Stomach (tissue), 9 donors: ENCODE measurements around the gene CPLX1. TPM values are rescaled to one million over a fixed set of nuclear protein-coding genes. Genes with fewer than 3 reads are reported as not detected.

Experiments
- DNase-seq, 2 donors: peaks; one replicate each; pipeline versions ENCODE4 v3.0.0 to v3.0.0-alpha.2; 2013 to 2019
- H3K27ac ChIP-seq, 5 donors: fragments of 200-600 bp in 4 of 5; sonication (generic) in 4 of 5; one replicate each; pipeline ENCODE4 v1.5.1; 2013 to 2019; ENCODE audit warnings: mild to moderate bottlenecking in 1 of 5, moderate library complexity in 1 of 5
- H3K27me3 ChIP-seq, 3 donors: fragments of 200-600 bp; sonication (generic); one replicate each; pipeline ENCODE4 v1.5.1; 2017 to 2019; ENCODE audit warnings: mixed run types in 1 of 3
- H3K36me3 ChIP-seq, 4 donors: fragments of 200-600 bp; sonication (generic); 1 replicate in 3 of 4; 2 replicates in 1 of 4; pipeline ENCODE4 v1.5.1; 2016 to 2019
- H3K4me1 ChIP-seq, 4 donors: fragments of 200-600 bp; sonication (generic); one replicate each; pipeline ENCODE4 v1.5.1; 2016 to 2019
- H3K4me3 ChIP-seq, 4 donors: fragments of 200-600 bp; sonication (generic) in 3 of 4; one replicate each; pipeline ENCODE4 v1.5.1; 2016 to 2019; ENCODE audit warnings: mild to moderate bottlenecking in 1 of 4
- H3K9me3 ChIP-seq, 4 donors: fragments of 200-600 bp; sonication (generic); one replicate each; pipeline ENCODE4 v1.5.1; 2016 to 2019
- EP300 ChIP-seq: sonication (generic); formaldehyde crosslinking; IDR thresholded peaks from one replicate; pipeline ENCODE4 v1.6.1; 2017; ENCODE audit warnings: antibody characterized with exemption
- POLR2A ChIP-seq, 4 donors: fragments of 450-650 bp; IDR thresholded peaks; one replicate each; pipeline ENCODE4 v1.6.1; 2016; ENCODE audit warnings: antibody characterized with exemption in 4 of 4, control low read depth in 2 of 4, mild to moderate bottlenecking in 1 of 4, moderate library complexity in 1 of 4
- POLR2AphosphoS5 ChIP-seq, 3 donors: sonication (generic); formaldehyde crosslinking; IDR thresholded peaks; one replicate each; pipeline ENCODE4 v1.6.1; 2016; ENCODE audit warnings: antibody characterized with exemption in 3 of 3
- WGBS, 5 donors: extraction: QIAGEN DNeasy Blood & Tissue Kit in 3 of 5; methylation state at CpG; one replicate each; pipeline versions ENCODE4 v1.1.5 to v1.1.7; 2013 to 2018; 5-methylcytosine and 5-hydroxymethylcytosine counted together
- intact Hi-C: fragments of 100-400 bp; cut with DNase I; formaldehyde crosslinking; loops from one replicate; pipeline ENCODE4 v1.15.1; 2023; ENCODE audit warnings: low total_unique reads
- polyA plus RNA-seq, 3 donors: library from polyadenylated mRNA; stranded (reverse); fragments of 200-250 nt; gene quantifications; one replicate each; pipeline ENCODE4 v1.2.3, GENCODE V29; 2013
- total RNA-seq, 5 donors: library from RNA; depleted of rRNA; stranded (reverse); fragments of >200 nt; gene quantifications; one replicate each; pipeline versions ENCODE4 v1.1.0 to v1.2.3, GENCODE V29; 2014 to 2016
- TF ChIP-seq, protein P1 (sequence below), 7 experiments: fragments of 450-650 bp in 4 of 7; fragments of 200-600 bp in 3 of 7; sonication (generic) in 3 of 7; IDR thresholded peaks; one replicate each; pipeline ENCODE4 v1.5.1; 2016 to 2019; ENCODE audit warnings: antibody characterized with exemption in 7 of 7, control low read depth in 2 of 7, mild to moderate bottlenecking in 1 of 7
- donor health status: healthy with polysubstance abuse.
- donor health status: Bipolar disorder and iron deficiency.
- donor health status: healthy.

CPLX1 gene
- total and polyA plus RNA-seq, 8 donors = 0.37 to 2.9 (median 1.9) TPM; not detected in 3

DNA sequence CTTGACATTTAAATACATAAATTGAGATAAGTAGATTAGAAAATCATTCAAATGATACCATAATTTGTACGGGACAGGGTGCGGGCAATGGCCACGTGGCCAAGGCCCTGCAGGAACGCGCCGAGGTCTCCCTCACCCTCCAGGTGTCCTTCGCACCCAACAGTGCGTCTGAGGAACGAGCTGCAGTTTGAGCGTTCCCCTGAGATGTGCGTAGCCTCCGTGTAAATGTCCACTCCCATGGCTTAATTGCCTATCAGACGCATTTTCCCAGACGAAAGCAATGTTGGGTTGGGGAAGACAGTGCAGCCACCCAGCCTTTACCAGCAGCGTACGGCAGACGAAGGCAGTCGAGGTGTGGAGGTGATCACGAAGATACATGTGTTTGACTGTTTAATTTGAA lies 56.4 kb downstream of the CPLX1 start:
- Histone ChIP-seq H3K9me3 (peaks cover 0 to 4% (median 0%) of the 10 kb centered on the region in 4 donors), H3K36me3 (peaks cover 28 to 98% (median 93%) of the 10 kb centered on the region in 4 donors), H3K4me1 (peaks cover 23 to 47% (median 36%) of the 10 kb centered on the region in 4 donors), H3K4me3 (no peak overlapping the region), H3K27me3 (no peaks in the 10 kb centered on the region), H3K27ac (no peak overlapping the region)
- intact Hi-C loops = no loop called here
- no peak for DNase-seq
- 86 to 91% (median 89%) methylated on average over 19 of the region's 19 CpGs for WGBS, 5 donors
- no peak for TF ChIP-seq EP300
- TF ChIP-seq, protein P1, sequence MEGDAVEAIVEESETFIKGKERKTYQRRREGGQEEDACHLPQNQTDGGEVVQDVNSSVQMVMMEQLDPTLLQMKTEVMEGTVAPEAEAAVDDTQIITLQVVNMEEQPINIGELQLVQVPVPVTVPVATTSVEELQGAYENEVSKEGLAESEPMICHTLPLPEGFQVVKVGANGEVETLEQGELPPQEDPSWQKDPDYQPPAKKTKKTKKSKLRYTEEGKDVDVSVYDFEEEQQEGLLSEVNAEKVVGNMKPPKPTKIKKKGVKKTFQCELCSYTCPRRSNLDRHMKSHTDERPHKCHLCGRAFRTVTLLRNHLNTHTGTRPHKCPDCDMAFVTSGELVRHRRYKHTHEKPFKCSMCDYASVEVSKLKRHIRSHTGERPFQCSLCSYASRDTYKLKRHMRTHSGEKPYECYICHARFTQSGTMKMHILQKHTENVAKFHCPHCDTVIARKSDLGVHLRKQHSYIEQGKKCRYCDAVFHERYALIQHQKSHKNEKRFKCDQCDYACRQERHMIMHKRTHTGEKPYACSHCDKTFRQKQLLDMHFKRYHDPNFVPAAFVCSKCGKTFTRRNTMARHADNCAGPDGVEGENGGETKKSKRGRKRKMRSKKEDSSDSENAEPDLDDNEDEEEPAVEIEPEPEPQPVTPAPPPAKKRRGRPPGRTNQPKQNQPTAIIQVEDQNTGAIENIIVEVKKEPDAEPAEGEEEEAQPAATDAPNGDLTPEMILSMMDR (IDR thresholded peaks at IDR 0.05) = no peak
- TF ChIP-seq POLR2AphosphoS5 (IDR thresholded peaks at IDR 0.05) = no peak
- no peak for TF ChIP-seq POLR2A (IDR thresholded peaks at IDR 0.05)

DNA sequence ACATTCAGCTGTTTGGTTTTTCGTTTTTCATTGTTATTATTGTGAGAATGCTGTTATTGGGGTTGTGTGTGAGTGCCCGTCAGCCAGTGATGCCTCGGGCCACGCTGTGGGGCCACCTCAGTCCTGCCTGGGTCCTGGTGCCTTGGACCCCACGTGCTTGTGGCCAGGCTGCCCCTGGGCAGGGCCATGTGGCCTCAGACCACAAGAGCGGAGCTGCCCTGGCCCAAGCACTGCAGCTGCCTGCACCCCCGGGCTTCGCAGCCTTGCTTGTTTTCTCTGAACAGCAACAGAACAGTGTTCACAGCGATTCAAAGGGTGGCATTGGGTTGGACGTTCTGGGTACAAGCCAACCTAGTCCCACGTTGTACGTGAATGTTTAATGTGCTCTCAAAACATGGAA lies 56.9 kb downstream of the CPLX1 start:
- peaks cover 0 to 4% (median 0%) of the 10 kb centered on the region in 4 donors for H3K9me3 ChIP-seq
- no peak overlapping the region for H3K4me3 ChIP-seq
- DNase-seq = no peak
- TF ChIP-seq, protein P1 (IDR thresholded peaks at IDR 0.05) = no peak
- TF ChIP-seq EP300 (no peak), POLR2AphosphoS5 (IDR thresholded peaks at IDR 0.05) (no peak), POLR2A (IDR thresholded peaks at IDR 0.05) (no peak)
- no peaks in the 10 kb centered on the region for H3K27me3 ChIP-seq
- peaks cover 23 to 98% (median 93%) of the 10 kb centered on the region in 4 donors for H3K36me3 ChIP-seq
- intact Hi-C loops = no loop called here
- H3K27ac ChIP-seq = no peak overlapping the region
- 75 to 88% (median 80%) methylated on average over 12 of the region's 12 CpGs for WGBS, 5 donors
- peaks cover 23 to 42% (median 32%) of the 10 kb centered on the region in 4 donors for H3K4me1 ChIP-seq

DNA sequence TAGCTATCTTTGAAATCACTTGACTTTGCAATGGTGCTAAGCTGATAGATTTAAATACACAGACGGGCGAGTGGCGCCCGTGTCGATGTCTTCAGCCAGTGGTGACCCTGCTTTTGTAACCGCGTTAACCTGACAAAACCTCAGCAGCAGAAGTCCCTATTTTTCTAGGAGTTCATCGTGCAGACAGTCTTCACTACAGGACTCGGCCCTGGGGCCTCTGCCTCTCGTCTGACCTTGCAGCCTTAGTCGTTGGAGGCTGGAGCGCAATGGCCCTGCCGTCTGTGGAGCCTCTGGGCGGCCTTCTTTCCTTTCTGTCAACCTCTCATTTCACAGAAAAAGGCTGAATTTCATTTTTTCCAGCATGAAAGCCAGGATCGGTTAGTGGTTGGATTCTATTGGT lies 57.9 kb downstream of the CPLX1 start:
- TF ChIP-seq EP300 (no peak), POLR2A (IDR thresholded peaks at IDR 0.05) (no peak), POLR2AphosphoS5 (IDR thresholded peaks at IDR 0.05) (no peak)
- TF ChIP-seq, protein P1 (IDR thresholded peaks at IDR 0.05) = no peak
- no peak overlapping the region for H3K4me3 ChIP-seq
- H3K4me1 ChIP-seq = peaks cover 14 to 33% (median 22%) of the 10 kb centered on the region in 4 donors
- H3K9me3 ChIP-seq = peaks cover 0 to 4% (median 0%) of the 10 kb centered on the region in 4 donors
- peaks cover 28 to 98% (median 94%) of the 10 kb centered on the region in 4 donors for H3K36me3 ChIP-seq
- intact Hi-C loops = no loop called here
- H3K27ac ChIP-seq = no peak overlapping the region
- no peaks in the 10 kb centered on the region for H3K27me3 ChIP-seq
- DNase-seq = no peak
- 90 to 94% (median 93%) methylated on average over 15 of the region's 15 CpGs for WGBS, 5 donors

DNA sequence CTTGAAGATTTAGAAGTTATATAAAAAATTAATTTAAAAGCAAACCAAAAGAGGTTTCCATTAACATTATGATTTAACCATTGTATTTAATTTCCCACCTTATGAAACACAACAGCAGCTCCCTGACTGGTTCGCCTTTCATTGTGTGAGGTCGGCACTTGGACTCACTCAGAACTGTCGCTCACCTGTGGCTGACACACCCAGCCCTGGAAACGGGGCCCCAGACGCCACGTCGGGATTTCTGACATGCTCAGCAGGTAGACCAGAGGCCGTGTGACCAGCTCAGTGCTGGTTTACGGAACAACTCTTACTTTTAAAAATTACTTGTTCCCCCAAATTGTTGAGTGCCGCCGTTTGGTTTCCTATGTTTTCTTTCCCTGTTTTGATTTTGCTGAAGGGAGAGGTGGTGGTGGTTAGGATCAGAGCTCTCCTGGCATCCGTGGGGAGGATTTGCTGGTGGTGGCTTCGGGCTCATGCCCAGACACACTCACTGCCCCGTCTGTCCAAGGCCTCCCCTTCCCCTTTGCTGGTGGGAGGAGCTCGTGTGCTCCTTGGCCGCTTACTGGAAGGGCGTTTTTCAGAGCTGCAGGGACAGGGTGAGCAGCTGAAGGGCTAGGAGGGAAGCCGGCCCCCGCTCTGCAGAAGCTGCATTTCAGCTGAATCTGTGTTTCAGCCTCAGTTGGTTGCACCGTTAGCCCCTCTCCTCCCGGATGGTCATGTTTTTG lies 59.2 kb downstream of the CPLX1 start:
- Histone ChIP-seq H3K27ac (no peak overlapping the region), H3K4me1 (peaks cover 5 to 21% (median 10%) of the 10 kb centered on the region in 4 donors), H3K27me3 (no peaks in the 10 kb centered on the region), H3K4me3 (no peak overlapping the region), H3K36me3 (peaks cover 39 to 100% (median 98%) of the 10 kb centered on the region in 4 donors), H3K9me3 (peaks cover 0 to 5% (median 2%) of the 10 kb centered on the region in 4 donors)
- DNase-seq = peak in 1 of 2 donors; percentile 78
- intact Hi-C loops = no loop called here
- no peak for TF ChIP-seq EP300
- TF ChIP-seq POLR2A (IDR thresholded peaks at IDR 0.05) = no peak
- TF ChIP-seq POLR2AphosphoS5 (IDR thresholded peaks at IDR 0.05) = no peak
- TF ChIP-seq, protein P1 (IDR thresholded peaks at IDR 0.05) = no peak
- WGBS, 5 donors = 58 to 73% (median 61%) methylated on average over 21 of the region's 21 CpGs
